HUES6 (cell line): ENCODE measurements around the gene CBY1.
"Not testable (repeated sequence)": the region's sequence is repeated elsewhere in the genome, so short reads cannot be mapped to it uniquely, and the experiment has no call there.

ENCODE experiments used
- H3K27ac ChIP-seq: 2 replicates; pipeline ENCODE4 v1.7.0; 2013; ENCODE audit warnings: low read depth, mild to moderate bottlenecking, low read length, inconsistent platforms
- H3K27me3 ChIP-seq: 2 replicates; pipeline ENCODE4 v1.6.1; 2013; ENCODE audit warnings: low read length; ENCODE audit not compliant: control insufficient read depth, insufficient read depth
- H3K36me3 ChIP-seq: 2 replicates; pipeline ENCODE4 v1.6.1; 2013; ENCODE audit warnings: low read length; ENCODE audit not compliant: control insufficient read depth, insufficient read depth
- H3K4me1 ChIP-seq: 2 replicates; pipeline ENCODE4 v1.6.1; 2013; ENCODE audit warnings: low read length; ENCODE audit not compliant: control insufficient read depth, insufficient read depth
- H3K4me3 ChIP-seq: 2 replicates; pipeline ENCODE4 v1.5.1; 2013; ENCODE audit warnings: low read depth, low read length
- H3K9ac ChIP-seq: one replicate; pipeline ENCODE4 v1.6.1; 2013; ENCODE audit warnings: mild to moderate bottlenecking, low read length
- H3K9me3 ChIP-seq: 2 replicates; pipeline ENCODE4 v1.6.1; 2013; ENCODE audit warnings: low read depth, low read length; ENCODE audit not compliant: control insufficient read depth, insufficient read depth

The CBY1 gene

GRCh38 chr22:38618682-38619081 lies 37.8 kb upstream of the CBY1 start:
- peaks cover 14% of the 10 kb centered on the region; the same call in 1 of the 2 replicates for H3K9me3 ChIP-seq
- H3K4me3 ChIP-seq: no peak overlapping the region
- H3K9ac ChIP-seq: no peak overlapping the region
- H3K36me3 ChIP-seq: peaks cover 25% of the 10 kb centered on the region
- no peaks in the 10 kb centered on the region for H3K4me1 ChIP-seq
- no peak overlapping the region for H3K27ac ChIP-seq
- H3K27me3 ChIP-seq: no peaks in the 10 kb centered on the region

- Histone ChIP-seq H3K4me3 (no peak overlapping the region), H3K9ac (no peak overlapping the region), H3K36me3 (peaks cover 7% of the 10 kb centered on the region; the same call in 1 of the 2 replicates), H3K4me1 (no peaks in the 10 kb centered on the region), H3K27ac (no peak overlapping the region), H3K9me3 (peaks cover 6% of the 10 kb centered on the region; the same call in 1 of the 2 replicates), H3K27me3 (no peaks in the 10 kb centered on the region)
Observed at GRCh38 chr22:38623351-38623750, 33.1 kb upstream of the CBY1 start.

GRCh38 chr22:38628444-38628843 lies 28.0 kb upstream of the CBY1 start:
- Histone ChIP-seq H3K9ac (no peak overlapping the region), H3K9me3 (no peaks in the 10 kb centered on the region), H3K27me3 (no peaks in the 10 kb centered on the region), H3K27ac (no peak overlapping the region), H3K4me3 (no peak overlapping the region), H3K4me1 (no peaks in the 10 kb centered on the region), H3K36me3 (peaks cover 6% of the 10 kb centered on the region; the same call in 1 of the 2 replicates)

- Histone ChIP-seq H3K27ac (no peak overlapping the region), H3K4me1 (no peaks in the 10 kb centered on the region), H3K9ac (no peak overlapping the region)
Observed at GRCh38 chr22:38629108-38629507, 27.3 kb upstream of the CBY1 start.

GRCh38 chr22:38631724-38632123 lies 24.7 kb upstream of the CBY1 start:
- no peaks in the 10 kb centered on the region for H3K27me3 ChIP-seq

More at GRCh38 chr22:38629108-38629507, 27.3 kb upstream of the CBY1 start:
- Histone ChIP-seq H3K27me3 (no peaks in the 10 kb centered on the region), H3K9me3 (no peaks in the 10 kb centered on the region), H3K4me3 (no peak overlapping the region), H3K36me3 (peaks cover 6% of the 10 kb centered on the region; the same call in 1 of the 2 replicates)

GRCh38 chr22:38632528-38632927 lies 23.9 kb upstream of the CBY1 start:
- H3K9me3 ChIP-seq: no peaks in the 10 kb centered on the region
- H3K4me3 ChIP-seq: no peak overlapping the region
- no peaks in the 10 kb centered on the region for H3K27me3 ChIP-seq
- no peak overlapping the region for H3K9ac ChIP-seq
- peaks cover 16% of the 10 kb centered on the region for H3K36me3 ChIP-seq
- no peak overlapping the region for H3K27ac ChIP-seq
- H3K4me1 ChIP-seq: no peaks in the 10 kb centered on the region

More at GRCh38 chr22:38631724-38632123, 24.7 kb upstream of the CBY1 start:
- H3K27ac ChIP-seq: no peak overlapping the region
- H3K9ac ChIP-seq: no peak overlapping the region
- no peak overlapping the region for H3K4me3 ChIP-seq
- no peaks in the 10 kb centered on the region for H3K4me1 ChIP-seq
- H3K36me3 ChIP-seq: peaks cover 16% of the 10 kb centered on the region
- H3K9me3 ChIP-seq: no peaks in the 10 kb centered on the region

GRCh38 chr22:38638216-38638615 lies 18.2 kb upstream of the CBY1 start:
- Histone ChIP-seq H3K27ac (no peak overlapping the region), H3K27me3 (no peaks in the 10 kb centered on the region), H3K4me1 (no peaks in the 10 kb centered on the region), H3K9me3 (no peaks in the 10 kb centered on the region), H3K9ac (no peak overlapping the region), H3K36me3 (peaks cover 13% of the 10 kb centered on the region), H3K4me3 (no peak overlapping the region)

GRCh38 chr22:38638728-38639127 lies 17.7 kb upstream of the CBY1 start:
- H3K9ac ChIP-seq: no peak overlapping the region
- no peak overlapping the region for H3K27ac ChIP-seq
- H3K27me3 ChIP-seq: no peaks in the 10 kb centered on the region
- H3K4me1 ChIP-seq: no peaks in the 10 kb centered on the region
- peaks cover 13% of the 10 kb centered on the region for H3K36me3 ChIP-seq
- no peaks in the 10 kb centered on the region for H3K9me3 ChIP-seq
- H3K4me3 ChIP-seq: no peak overlapping the region

GRCh38 chr22:38641476-38642040 lies 14.9 kb upstream of the CBY1 start:
- H3K9me3 ChIP-seq: no peaks in the 10 kb centered on the region
- H3K27me3 ChIP-seq: no peaks in the 10 kb centered on the region
- H3K4me1 ChIP-seq: no peaks in the 10 kb centered on the region
- H3K36me3 ChIP-seq: peaks cover 4% of the 10 kb centered on the region
- H3K4me3 ChIP-seq: no peak overlapping the region
- no peak overlapping the region for H3K27ac ChIP-seq
- no peak overlapping the region for H3K9ac ChIP-seq

GRCh38 chr22:38644245-38644644 lies 12.2 kb upstream of the CBY1 start:
- H3K9me3 ChIP-seq, H3K4me3 ChIP-seq, H3K4me1 ChIP-seq, H3K27ac ChIP-seq, H3K9ac ChIP-seq, H3K36me3 ChIP-seq, H3K27me3 ChIP-seq: not testable (repeated sequence)

GRCh38 chr22:38645430-38645829 lies 11.0 kb upstream of the CBY1 start:
- Histone ChIP-seq H3K36me3 (peaks cover 4% of the 10 kb centered on the region), H3K9ac (no peak overlapping the region), H3K9me3 (no peaks in the 10 kb centered on the region), H3K4me3 (no peak overlapping the region), H3K27ac (no peak overlapping the region), H3K27me3 (no peaks in the 10 kb centered on the region), H3K4me1 (no peaks in the 10 kb centered on the region)
